Measurements from ENCODE around the gene ARMC2.
A peak's percentile ranks its signal among the peaks of the same experiment; 100 is the strongest.
"Not testable (repeated sequence)": the region's sequence is repeated elsewhere in the genome, so short reads cannot be mapped to it uniquely, and the experiment has no call there.

The ARMC2 gene

DNA sequence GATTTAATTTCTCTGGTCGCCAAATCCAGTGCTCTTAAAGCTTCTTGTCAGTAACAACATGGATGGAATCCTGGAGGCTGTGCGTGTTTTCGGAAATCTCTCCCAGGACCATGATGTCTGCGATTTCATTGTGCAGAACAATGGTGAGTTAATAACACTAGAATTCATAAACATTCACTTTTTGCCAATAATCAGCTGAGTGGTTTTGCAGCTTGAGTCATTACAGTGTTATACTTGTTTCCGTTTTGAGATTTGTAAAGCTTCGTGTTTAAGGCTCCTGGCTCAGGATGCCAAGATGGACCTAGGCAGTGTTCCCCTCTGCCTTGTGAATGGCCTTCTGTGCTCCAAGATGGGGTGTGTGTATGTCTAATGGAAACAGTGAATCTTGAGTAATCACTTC, 113.8 kb downstream of the ARMC2 start:
- peak overlapping the region; percentile 34 for H2AFZ ChIP-seq (ENCODE audit: low read length, unreplicated experiment)
- H3K4me1 ChIP-seq (ENCODE audit: control insufficient read depth, insufficient read depth, low read length, unreplicated experiment): peaks cover 28% of the 10 kb centered on the region
- H3K79me2 ChIP-seq (ENCODE audit: control insufficient read depth, insufficient read depth, low read length, unreplicated experiment): no peaks in the 10 kb centered on the region
- peak overlapping the region; percentile 60 for H3K27ac ChIP-seq (ENCODE audit: low read depth, low read length)
- H3K36me3 ChIP-seq (ENCODE audit: insufficient read depth, low read length): no peaks in the 10 kb centered on the region
- no peaks in the 10 kb centered on the region for H3K27me3 ChIP-seq (ENCODE audit: insufficient read depth, low read length)
- peak overlapping the region; percentile 4; the same call in 1 of the 2 replicates for H3K4me3 ChIP-seq (ENCODE audit: low read depth, low read length)

DNA sequence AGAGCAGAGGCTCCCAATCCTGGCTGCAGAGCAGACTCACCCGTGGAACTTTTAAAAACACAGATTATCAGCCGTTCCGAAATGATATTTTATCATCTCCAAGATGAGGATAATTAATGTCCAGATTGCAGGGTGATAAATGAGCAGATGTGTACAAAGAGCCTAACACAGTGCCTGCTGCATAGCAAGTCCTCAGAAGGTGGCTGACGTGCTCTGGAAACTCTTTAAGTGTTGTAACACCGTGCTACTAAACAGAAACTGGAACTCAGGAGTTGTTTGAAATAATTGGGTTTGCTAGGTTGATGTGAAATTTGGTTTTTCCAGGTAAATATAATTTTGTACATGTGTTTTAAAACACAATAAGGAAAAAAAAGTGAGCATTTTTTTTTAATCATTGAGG, 118.0 kb downstream of the ARMC2 start:
- no peak overlapping the region for H3K27ac ChIP-seq (ENCODE audit: low read depth, low read length)
- H3K4me3 ChIP-seq (ENCODE audit: low read depth, low read length): no peak overlapping the region

GRCh38 chr6:108966855-108967755, 118.9 kb downstream of the ARMC2 start:
- H3K4me3 ChIP-seq (ENCODE audit: low read depth, low read length): no peak overlapping the region
- H3K27ac ChIP-seq (ENCODE audit: low read depth, low read length): peak overlapping the region; percentile 12; the same call in 1 of the 2 replicates
- H2AFZ ChIP-seq (ENCODE audit: low read length, unreplicated experiment): peak overlapping the region; percentile 10

More for the DNA sequence above, 118.0 kb downstream of the ARMC2 start:
- H3K79me2 ChIP-seq (ENCODE audit: control insufficient read depth, insufficient read depth, low read length, unreplicated experiment): no peaks in the 10 kb centered on the region
- H3K4me1 ChIP-seq (ENCODE audit: control insufficient read depth, insufficient read depth, low read length, unreplicated experiment): peaks cover 30% of the 10 kb centered on the region
- no peaks in the 10 kb centered on the region for H3K27me3 ChIP-seq (ENCODE audit: insufficient read depth, low read length)
- no peaks in the 10 kb centered on the region for H3K36me3 ChIP-seq (ENCODE audit: insufficient read depth, low read length)
- no peak overlapping the region for H2AFZ ChIP-seq (ENCODE audit: low read length, unreplicated experiment)

DNA sequence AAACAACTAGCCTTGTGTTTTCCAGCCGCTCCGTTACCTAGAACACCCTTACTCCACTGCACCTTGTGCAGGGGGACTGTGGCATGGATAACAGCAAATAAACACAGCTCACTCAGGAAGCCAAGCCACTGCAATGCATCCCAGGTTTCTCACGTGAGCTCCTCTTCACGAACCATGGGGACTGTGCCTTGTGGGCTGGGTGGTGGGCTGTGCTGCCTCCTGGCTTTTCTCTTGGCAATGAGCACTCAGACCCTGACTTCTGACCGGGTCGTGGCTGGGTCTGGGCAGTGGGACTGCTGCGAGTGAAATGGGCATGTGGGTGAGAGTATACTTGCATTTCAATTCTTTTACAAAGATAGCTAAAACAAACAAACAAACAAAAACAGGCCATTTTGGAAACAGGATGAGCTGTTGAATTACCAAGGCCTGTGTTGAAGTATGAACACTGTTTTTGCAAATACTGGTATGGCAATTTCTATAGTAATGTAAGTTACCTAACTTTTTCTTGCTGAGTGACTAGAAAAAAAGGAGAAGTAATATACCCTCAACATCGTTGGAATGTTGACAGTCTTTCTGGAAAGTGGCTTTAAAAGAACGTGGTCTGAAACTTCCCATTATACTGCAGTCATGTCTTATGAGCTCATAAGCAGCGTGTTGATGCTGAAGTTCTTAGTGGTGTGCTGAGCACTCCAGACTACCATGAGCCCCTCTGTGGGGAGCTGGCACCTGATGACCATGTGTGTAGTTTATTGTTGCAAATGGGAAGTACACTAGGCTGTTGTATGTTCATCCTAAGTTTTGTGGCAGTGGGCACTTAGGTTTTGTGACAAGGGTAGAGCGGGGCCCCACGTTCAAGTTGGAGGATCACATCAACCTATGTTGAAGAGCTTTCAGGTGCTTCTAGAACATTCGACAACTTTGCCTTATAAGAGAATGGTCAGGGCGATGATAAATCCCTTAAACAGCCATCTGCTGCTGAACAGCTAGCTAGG, 120.4 kb downstream of the ARMC2 start:
- Histone ChIP-seq H3K4me3 (ENCODE audit: low read depth, low read length) (no peak overlapping the region), H3K4me1 (ENCODE audit: control insufficient read depth, insufficient read depth, low read length, unreplicated experiment) (peaks cover 18% of the 10 kb centered on the region), H3K27ac (ENCODE audit: low read depth, low read length) (no peak overlapping the region), H2AFZ (ENCODE audit: low read length, unreplicated experiment) (no peak overlapping the region), H3K27me3 (ENCODE audit: insufficient read depth, low read length) (no peaks in the 10 kb centered on the region), H3K79me2 (ENCODE audit: control insufficient read depth, insufficient read depth, low read length, unreplicated experiment) (no peaks in the 10 kb centered on the region), H3K36me3 (ENCODE audit: insufficient read depth, low read length) (no peaks in the 10 kb centered on the region)

More at GRCh38 chr6:108966855-108967755, 118.9 kb downstream of the ARMC2 start:
- Histone ChIP-seq H3K36me3 (ENCODE audit: insufficient read depth, low read length) (no peaks in the 10 kb centered on the region), H3K27me3 (ENCODE audit: insufficient read depth, low read length) (no peaks in the 10 kb centered on the region), H3K4me1 (ENCODE audit: control insufficient read depth, insufficient read depth, low read length, unreplicated experiment) (peaks cover 21% of the 10 kb centered on the region), H3K79me2 (ENCODE audit: control insufficient read depth, insufficient read depth, low read length, unreplicated experiment) (no peaks in the 10 kb centered on the region)

DNA sequence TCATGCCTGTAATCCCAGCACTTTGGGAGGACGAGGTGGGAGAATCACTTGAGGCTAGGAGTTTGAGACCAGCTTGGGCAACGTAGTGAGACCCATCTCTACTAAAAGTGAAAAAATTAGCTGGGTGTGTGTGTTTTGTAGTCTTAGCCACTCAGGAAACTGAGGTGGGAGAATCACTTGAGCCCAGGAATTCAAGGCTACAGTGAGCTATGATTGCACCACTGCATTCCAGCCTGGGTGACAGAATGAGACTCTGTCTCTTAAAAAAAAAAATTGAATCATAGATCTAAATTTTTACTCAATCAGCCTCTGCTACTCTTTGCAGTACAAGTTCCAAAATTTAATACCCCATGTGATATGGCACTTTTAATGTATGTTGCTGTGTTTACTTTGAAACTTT, 121.6 kb downstream of the ARMC2 start:
- peaks cover 18% of the 10 kb centered on the region for H3K4me1 ChIP-seq (ENCODE audit: control insufficient read depth, insufficient read depth, low read length, unreplicated experiment)

DNA sequence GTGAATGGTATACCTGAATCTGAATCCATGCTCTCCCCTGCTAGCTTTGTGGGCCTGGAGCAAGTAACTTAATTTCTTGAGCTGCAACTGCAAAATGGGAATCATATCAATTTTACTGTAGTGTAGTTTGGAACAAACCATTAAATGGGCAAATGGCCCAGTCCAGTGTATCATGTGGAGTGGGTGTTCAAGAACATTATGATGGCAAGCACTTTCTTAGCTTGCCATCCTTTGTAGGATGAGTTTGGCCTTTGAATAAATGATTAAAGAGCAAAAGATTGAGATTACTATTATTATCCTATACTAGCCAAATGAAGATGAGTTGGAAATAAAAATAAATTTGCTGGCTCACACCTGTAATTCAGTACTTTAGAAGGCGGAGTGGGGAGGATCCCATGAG, 126.0 kb downstream of the ARMC2 start:
- no peaks in the 10 kb centered on the region for H3K79me2 ChIP-seq (ENCODE audit: control insufficient read depth, insufficient read depth, low read length, unreplicated experiment)
- no peak overlapping the region for H3K27ac ChIP-seq (ENCODE audit: low read depth, low read length)
- peaks cover 4% of the 10 kb centered on the region for H3K4me1 ChIP-seq (ENCODE audit: control insufficient read depth, insufficient read depth, low read length, unreplicated experiment)
- no peaks in the 10 kb centered on the region for H3K36me3 ChIP-seq (ENCODE audit: insufficient read depth, low read length)
- H3K27me3 ChIP-seq (ENCODE audit: insufficient read depth, low read length): no peaks in the 10 kb centered on the region
- H3K4me3 ChIP-seq (ENCODE audit: low read depth, low read length): no peak overlapping the region
- no peak overlapping the region for H2AFZ ChIP-seq (ENCODE audit: low read length, unreplicated experiment)

More for the DNA sequence above, 121.6 kb downstream of the ARMC2 start:
- Histone ChIP-seq H2AFZ (ENCODE audit: low read length, unreplicated experiment) (no peak overlapping the region), H3K79me2 (ENCODE audit: control insufficient read depth, insufficient read depth, low read length, unreplicated experiment) (no peaks in the 10 kb centered on the region), H3K4me3 (ENCODE audit: low read depth, low read length) (no peak overlapping the region), H3K36me3 (ENCODE audit: insufficient read depth, low read length) (no peaks in the 10 kb centered on the region), H3K27me3 (ENCODE audit: insufficient read depth, low read length) (no peaks in the 10 kb centered on the region), H3K27ac (ENCODE audit: low read depth, low read length) (no peak overlapping the region)

DNA sequence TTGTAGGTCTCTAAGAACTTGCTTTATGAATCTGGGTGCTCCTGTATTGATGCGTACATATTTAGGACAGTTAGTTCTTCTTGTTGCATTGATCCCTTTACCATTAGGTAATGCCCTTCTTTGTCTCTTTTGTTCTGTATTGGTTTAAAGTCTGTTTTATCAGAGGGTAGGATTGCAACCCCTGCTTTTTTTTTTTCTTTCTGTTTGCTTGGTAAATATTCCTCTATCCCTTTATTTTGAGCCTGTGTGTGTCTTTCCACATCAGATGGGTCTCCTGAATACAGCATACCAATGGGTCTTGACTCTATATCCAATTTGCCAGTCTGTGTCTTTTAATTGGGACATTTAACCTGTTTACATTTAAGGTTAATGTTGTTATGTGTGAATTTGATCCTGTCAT, 130.4 kb downstream of the ARMC2 start:
- H3K79me2 ChIP-seq (ENCODE audit: control insufficient read depth, insufficient read depth, low read length, unreplicated experiment); H3K27ac ChIP-seq (ENCODE audit: low read depth, low read length); H3K27me3 ChIP-seq (ENCODE audit: insufficient read depth, low read length); H3K4me1 ChIP-seq (ENCODE audit: control insufficient read depth, insufficient read depth, low read length, unreplicated experiment); H2AFZ ChIP-seq (ENCODE audit: low read length, unreplicated experiment); H3K36me3 ChIP-seq (ENCODE audit: insufficient read depth, low read length); H3K4me3 ChIP-seq (ENCODE audit: low read depth, low read length): not testable (repeated sequence)

DNA sequence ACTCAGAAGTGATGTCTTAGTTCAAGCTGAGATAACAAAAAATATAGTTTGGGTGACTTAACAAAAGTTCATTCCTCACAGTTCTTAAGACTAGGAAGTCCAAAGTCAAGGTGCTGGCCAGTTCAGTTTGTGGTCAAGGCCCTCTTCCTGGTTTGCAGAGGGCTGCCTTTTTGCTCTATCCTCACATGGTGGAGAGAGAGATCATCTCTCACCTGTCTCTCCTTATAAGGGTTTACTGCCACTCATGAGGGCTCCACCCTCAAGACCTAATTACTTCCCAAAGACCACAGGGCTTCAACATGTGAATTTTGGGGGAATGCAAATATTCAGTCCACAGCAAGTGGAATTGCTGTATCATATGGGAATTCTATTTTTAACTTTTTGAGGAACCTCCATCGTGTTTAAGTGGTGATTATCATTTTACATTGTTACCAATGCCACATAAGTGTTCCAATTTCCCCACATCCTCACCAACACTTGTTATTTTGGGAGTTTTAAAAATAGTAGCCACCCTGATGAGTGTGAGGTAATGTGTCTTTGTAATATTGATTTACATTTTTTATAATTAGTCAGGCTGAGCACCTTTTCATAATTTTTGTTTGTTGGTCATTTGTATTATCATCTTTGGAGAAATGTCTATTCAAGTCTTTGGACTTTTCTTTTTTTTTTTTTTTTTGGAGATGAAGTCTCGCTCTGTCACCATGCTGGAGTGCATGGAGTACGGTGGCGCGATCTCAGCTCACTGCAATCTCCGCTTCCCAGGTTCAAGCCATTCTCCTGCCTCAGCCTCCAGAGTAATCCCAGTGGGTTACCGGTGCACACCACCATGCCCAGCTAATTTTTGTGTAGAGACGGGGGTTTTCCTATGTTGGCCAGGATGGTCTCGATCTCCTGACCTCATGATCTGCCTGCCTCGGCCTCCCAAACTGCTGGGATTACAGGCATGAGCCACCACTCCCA, 134.2 kb downstream of the ARMC2 start:
- Histone ChIP-seq H3K27me3 (ENCODE audit: insufficient read depth, low read length) (no peaks in the 10 kb centered on the region), H3K4me1 (ENCODE audit: control insufficient read depth, insufficient read depth, low read length, unreplicated experiment) (no peaks in the 10 kb centered on the region), H2AFZ (ENCODE audit: low read length, unreplicated experiment) (no peak overlapping the region), H3K79me2 (ENCODE audit: control insufficient read depth, insufficient read depth, low read length, unreplicated experiment) (no peaks in the 10 kb centered on the region), H3K4me3 (ENCODE audit: low read depth, low read length) (no peak overlapping the region), H3K27ac (ENCODE audit: low read depth, low read length) (no peak overlapping the region), H3K36me3 (ENCODE audit: insufficient read depth, low read length) (peaks cover 3% of the 10 kb centered on the region; the same call in 1 of the 2 replicates)

- no peak overlapping the region for H2AFZ ChIP-seq (ENCODE audit: low read length, unreplicated experiment)
- no peak overlapping the region for H3K4me3 ChIP-seq (ENCODE audit: low read depth, low read length)
- no peaks in the 10 kb centered on the region for H3K79me2 ChIP-seq (ENCODE audit: control insufficient read depth, insufficient read depth, low read length, unreplicated experiment)
- H3K27ac ChIP-seq (ENCODE audit: low read depth, low read length): 0 out of 2 replicates have a peak overlapping the region, but pooled peaks have one; percentile 8
- H3K36me3 ChIP-seq (ENCODE audit: insufficient read depth, low read length): peaks cover 7% of the 10 kb centered on the region
- H3K27me3 ChIP-seq (ENCODE audit: insufficient read depth, low read length): no peaks in the 10 kb centered on the region
- H3K4me1 ChIP-seq (ENCODE audit: control insufficient read depth, insufficient read depth, low read length, unreplicated experiment): no peaks in the 10 kb centered on the region
These were observed 134.9 kb downstream of the ARMC2 start for GRCh38 chr6:108983151-108983550.
